GM21619 (cell line): ENCODE measurements around the gene KAT2B.

Source experiments
- ATAC-seq: cut with Tn5 transposase; IDR thresholded peaks from one replicate; pipeline ENCODE4 v1.9.1; 2021; ENCODE audit not compliant: unreplicated experiment

The KAT2B gene

DNA sequence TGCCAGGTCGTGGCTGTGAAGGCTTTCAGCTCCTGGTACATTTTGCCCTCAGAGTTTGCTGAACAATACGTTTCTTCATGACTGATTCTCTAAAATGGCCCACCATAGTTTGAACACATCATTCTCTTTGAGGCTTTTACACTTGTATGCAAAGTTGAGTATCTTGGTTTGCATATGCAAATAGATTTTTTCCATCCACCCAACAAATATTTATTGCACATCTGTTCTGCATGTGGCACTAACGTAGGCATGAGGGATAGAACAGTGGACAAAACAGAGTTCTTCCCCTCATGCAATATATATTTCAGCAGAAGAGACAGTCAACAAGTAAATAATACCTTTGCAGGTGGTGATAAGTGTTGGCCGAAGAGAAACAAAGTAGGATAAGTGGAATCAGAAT lies 55.2 kb downstream of the KAT2B start:
- ATAC-seq: no peak

DNA sequence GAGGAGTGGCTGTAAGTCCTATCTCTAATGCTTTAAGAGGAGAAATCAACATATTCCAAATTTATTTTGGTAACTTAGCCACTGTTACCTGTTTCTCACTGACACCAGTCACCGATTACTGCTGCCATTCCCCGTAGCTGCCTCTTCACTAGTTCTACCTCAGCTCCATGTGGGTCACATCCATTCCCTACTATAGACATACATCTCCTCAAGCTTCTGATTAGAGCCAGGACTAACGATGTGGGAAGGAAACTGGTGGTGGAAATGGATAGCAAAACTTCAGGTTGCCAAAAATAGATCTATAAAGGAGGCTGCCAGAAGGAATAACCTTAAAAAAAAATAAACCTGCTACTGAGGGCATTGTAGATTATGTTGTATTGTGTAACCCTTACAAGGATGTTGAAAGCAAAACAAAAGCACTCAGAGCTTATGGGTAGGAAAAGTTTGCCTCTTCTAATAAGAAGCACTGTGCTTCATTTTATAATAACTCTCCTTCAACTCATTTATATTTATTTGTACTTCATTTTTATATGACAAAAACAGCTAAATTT lies 56.0 kb downstream of the KAT2B start:
- no peak for ATAC-seq

DNA sequence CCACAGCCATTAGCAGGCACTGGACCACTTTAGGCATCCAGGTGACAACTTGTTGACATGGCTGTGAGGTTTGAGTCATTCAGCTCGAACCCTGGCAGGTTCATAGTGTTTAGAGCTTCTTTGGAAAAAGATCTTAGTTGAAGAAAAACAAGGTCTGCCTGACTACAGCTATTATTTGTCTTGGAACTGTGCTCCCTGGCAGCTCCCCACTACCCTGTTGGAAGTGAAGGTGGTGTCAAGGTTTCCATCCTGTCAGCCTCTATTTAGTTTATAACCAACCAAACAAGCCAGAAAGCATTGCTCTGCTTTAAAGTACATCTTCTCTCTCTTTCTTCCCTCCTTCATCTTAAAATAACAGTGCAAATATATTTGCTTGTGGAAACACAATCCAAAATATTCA lies 56.8 kb downstream of the KAT2B start:
- no peak for ATAC-seq

DNA sequence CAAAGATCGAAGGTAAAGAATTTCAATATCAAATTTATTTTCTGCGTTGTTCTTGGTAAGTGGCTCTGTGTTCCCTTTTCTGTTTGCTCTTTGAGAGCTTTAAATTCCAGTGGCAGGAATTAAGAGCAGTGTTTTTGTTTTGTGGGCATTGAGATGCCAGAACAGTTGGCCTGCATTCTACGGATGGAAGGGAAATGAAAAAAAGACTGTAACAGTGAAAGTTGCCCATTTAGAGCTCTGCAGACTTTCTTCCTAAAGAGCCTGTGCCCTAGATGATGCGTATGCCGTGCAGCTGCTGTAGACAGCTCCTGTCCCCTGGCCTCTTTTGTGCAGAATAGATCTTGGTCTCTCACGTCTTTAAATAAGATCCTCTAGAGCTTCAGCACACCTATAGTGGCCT lies 58.8 kb downstream of the KAT2B start:
- no peak for ATAC-seq

DNA sequence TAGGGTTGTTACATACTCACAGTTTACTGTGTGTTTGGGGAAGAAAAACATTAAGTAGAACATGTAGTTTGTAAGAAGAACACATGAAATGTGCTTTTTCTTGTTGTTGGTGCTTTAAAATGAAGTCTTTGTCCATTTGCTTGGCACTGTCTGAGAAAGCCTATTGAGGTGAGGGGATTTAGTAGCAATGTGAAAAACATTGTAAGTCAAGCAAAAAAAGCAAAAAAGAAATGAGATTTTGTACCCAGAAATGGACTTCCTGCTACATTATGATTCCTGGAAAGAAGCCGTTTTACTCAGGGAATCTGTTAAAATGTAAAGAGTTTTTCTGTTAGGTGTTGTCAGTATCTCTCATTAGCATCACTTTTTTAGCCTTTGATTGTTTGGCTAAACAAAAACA lies 59.9 kb downstream of the KAT2B start:
- no peak for ATAC-seq

DNA sequence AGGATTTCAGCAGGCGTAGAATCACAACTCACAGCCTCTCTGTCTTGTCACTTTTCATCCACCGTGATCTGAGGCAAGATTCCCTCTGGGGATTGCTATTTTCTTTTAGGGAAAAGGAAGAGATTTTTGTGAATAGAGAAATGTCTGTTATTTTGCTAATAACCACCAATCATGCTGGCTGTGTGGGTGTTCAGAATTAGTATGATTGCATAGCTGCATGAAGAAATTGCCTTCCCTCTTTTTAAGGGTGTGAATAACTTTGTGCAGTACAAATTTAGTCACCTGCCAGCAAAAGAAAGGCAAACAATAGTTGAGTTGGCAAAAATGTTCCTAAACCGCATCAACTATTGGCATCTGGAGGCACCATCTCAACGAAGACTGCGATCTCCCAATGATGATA lies 60.8 kb downstream of the KAT2B start:
- no peak for ATAC-seq

DNA sequence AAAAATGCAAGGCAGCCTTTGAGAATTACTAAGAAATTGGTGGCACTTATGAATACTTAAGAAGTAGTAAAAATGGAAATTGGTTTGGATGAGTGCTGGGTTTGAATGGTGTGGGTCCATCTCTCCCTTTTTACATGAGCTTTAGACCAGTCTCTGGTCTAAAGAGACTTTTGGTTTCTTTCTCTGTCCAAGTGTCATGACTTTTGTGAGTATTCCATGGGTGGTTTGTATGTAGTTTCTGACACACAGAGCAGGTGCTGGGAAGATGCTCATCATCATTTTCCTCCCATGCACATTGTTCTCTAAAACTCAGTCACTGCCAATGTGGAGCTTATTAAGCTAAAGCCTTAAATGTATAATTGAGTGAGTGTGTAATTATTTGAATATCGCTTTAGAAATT lies 63.5 kb downstream of the KAT2B start:
- peak; percentile 25 for ATAC-seq

DNA sequence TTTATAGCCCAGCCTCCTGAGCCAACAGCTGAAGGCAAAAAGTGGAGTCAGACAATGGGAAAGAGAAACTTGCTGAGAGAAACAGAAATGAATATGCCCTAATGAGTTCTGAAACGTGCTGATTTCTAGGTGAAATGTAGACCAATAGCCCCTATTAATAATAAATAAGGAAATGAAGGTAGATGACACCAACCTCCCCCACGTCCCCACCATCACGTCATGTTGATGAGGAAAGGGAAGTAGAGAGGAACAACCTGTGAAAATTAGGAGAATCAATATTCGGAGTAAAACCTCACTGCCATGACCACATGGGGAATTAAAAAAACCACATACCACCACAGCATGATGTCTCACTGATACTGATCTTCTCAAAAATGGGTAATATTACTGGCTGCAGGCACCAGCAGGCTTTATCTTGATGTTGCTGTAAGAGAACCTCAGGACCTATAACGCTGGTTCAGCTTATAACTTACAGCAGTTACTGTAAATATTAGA lies 64.0 kb downstream of the KAT2B start:
- ATAC-seq: peak; percentile 65

DNA sequence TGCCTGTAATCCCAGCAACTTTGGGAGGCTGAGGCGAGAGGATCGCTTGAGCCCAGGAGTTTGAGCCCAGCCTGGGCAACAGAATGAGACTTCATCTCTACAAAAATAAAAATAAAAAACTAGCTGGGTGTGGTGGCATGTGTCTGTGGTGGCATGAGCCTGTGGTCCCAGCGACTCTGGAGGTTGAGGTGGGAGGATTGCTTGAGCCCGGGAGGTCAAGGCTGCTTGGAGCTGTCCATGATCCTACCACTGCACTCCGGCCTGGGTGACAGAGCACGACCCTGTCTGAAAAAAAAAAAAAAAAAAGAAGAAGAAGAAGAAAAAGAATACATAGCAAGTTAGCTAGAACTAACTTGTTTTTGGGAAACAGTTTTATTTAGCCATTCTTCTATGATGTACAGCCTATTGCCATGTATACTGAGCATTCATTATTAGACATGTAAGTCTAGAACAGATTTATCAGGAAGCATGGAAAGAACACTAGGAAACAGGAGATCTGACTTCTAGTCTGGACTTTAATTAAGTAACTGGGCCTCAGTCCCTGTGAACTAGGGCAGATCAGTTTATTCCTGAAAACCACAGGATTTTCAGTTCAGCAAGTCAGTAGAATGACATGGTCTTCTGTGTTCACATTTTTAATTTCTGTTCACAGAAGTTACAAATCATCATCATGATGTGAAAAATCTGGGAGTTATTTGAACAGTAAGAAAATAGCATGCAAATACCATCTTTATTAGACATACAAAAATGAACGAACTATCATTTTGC lies 65.5 kb downstream of the KAT2B start:
- no peak for ATAC-seq

DNA sequence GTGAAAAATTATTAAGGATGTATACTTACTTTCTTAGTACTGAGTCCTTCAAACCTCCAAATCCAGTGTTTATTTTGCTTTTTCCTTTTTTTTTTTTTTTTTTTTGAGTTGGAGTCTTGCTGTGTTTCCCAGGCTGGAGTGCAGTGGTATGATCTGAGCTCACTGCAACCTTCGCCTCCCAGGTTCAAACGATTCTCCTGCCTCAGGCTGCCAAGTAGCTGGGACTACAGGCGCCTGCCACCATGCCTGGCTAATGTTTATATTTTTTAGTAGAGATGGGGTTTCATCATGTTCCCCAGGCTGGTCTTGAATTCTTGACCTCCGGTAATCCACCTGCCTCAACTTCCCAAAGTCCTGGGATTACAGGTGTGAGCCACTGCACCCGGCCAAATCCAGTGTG lies 67.5 kb downstream of the KAT2B start:
- ATAC-seq: no peak

DNA sequence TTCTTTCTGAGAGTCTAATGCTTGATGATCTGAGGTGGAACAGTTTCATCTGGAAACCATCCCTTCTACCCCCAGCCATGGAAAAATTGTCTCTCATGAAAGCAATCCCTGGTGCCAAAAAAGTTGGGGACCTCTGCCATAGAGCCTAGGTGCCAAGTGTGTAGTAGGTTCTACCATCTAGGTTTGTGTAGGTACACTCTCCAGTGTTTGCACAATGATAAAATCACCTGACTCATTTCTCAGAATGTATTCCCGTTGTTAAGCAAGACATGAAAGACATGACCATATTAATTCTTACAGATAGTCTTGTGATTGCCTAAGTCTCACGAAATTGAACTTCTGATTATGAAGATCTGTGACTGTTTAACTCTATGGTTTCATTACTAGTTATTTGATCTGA lies 68.6 kb downstream of the KAT2B start:
- ATAC-seq: no peak

DNA sequence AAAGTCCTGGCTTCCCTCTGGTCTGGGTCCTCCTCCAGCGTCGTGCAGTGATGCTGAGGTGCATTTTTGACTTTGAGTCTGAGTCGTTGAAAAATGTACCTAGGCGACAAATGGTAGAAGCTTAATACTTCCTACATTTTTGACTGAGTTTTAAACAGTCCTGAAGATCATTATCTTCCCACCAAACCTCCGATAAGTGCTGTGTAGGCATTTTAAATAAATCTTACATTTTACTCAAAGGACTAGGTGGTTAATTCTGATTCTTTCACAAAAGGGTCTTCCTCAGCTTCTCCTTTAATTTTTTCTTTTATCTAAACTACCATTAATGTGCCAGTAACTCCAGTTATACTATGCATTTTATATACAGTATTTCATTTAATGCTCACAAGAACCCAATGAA lies 70.6 kb downstream of the KAT2B start:
- no peak for ATAC-seq

DNA sequence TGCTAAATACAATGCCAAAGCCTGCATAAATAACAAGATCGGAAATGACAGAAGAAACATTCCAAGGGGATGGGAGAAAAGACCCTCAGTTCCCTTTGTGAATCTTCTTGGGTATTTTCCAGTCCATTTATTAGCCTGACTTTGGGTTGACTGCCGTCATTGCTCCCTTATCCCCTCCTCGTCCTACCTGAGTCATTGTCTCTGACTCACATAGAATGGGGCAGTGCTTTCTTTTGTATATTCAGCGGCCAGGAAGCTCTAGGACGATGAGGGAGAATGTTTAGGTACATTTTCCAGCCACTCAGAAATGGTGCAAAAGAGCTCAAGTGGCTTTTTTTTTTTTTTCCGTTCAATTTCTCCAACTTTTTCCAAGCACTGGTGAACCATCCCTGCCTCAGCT lies 71.6 kb downstream of the KAT2B start:
- ATAC-seq: no peak

DNA sequence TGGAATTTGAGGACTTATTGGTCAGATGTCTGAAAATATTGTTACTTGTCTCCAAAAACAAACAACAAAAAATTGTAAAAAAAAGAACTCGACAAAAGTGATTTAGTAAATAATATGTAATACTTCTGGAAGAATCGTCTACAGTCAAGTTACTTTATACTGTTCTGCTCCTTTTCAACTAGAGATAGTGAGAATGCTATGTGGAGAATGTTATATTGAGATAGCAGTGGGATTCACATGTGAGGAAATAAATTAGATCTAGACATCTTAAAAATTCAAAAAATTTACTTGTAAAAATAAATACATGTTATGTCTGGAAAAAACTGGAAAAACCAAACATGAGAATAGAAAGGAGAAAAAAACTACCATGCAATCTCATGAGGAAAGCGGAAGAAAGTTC lies 80.8 kb downstream of the KAT2B start:
- ATAC-seq: no peak

DNA sequence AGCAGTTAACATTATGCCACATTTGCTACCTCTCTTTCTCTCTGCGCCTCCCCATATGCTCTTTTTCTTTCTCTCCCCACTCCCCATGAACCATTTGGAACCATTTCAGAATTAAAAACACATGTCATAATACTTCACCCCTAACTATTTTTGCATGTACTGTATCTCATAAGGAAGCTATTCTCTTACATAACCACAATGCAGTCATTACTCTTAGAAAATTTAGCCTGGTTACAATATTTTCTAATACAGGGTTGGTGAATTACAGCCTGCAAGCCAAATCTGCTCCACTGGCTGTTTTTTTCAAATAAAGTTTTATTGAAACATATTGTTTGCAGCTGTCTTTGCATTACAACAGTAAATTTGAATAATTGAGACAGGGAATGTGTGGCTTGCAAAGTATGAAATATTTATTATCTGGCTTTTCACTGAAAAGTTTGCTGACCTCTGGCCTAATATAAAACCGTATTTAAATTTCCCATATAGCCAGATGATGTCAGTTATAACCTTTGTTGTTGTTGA lies 82.9 kb downstream of the KAT2B start:
- ATAC-seq: no peak

DNA sequence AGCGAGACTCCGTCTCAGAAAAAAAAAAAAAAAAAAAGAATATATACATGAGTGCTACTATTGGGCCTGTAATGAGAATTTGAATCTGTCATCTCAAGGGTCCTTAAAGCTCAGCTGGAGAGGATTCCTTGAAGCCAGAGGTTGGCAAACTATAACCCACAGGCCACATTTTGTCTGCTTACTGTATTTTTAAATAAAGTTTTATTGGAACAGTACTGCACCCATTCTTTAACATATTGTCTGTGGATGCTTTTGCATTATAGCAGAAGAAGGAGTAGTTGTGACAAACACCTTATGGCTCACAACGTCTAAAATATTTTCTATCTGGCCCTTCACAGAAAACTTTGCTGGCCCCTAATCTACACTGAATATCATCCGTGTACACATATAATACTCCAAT lies 85.0 kb downstream of the KAT2B start:
- no peak for ATAC-seq

DNA sequence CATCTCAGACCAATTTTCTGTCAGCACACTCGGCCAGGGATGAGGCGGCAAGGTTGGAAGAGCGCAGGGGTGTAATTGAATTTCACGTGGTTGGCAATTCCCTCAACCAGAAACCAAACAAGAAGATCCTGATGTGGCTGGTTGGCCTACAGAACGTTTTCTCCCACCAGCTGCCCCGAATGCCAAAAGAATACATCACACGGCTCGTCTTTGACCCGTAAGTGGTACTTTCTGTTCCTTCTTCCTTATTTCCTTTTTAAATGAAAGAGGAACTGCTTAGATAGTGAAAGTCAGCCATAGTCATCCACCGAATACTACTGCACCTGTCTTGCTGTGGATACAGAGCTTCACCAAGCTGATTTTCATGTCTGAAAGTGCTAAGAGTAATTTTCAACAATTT lies 85.7 kb downstream of the KAT2B start:
- ATAC-seq: peak; percentile 100

DNA sequence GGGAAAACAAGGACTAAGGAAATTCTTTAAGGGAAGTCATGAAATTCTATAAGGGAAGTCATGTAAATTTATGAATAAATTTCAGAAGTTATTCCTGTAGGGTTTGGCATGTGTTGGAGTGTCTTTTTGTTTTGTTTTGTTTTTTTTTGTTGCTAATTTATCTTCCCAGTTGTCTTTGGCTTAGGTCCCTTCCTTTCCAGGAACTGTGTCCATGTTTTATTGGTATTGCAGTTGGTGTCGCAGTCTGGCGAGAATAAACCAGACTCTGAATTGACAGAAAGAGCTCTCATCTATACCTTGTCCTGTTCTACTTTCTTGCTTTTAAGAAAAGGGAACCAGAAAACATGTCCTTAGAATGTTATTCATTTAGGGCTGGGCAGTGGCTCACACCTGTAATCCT lies 88.1 kb downstream of the KAT2B start:
- ATAC-seq: no peak

DNA sequence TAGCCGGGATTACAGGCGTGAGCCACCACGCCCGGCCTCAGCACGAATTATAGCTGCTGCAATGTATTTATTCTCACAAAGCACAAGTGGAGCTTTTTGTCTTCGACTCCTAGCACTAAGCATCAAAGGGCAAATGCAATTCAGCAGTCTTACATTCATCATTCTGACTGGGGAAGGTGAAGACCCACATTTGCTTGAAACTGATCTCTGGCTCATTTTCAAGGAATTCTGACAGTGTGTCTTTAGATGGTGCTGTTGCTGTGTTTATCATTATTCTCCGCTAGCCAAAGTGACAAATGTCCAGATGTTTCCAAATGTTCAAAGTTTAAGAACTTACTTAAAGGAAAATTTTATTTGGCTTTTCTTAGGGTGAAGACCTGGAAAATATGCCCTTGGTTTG lies 89.9 kb downstream of the KAT2B start:
- no peak for ATAC-seq

DNA sequence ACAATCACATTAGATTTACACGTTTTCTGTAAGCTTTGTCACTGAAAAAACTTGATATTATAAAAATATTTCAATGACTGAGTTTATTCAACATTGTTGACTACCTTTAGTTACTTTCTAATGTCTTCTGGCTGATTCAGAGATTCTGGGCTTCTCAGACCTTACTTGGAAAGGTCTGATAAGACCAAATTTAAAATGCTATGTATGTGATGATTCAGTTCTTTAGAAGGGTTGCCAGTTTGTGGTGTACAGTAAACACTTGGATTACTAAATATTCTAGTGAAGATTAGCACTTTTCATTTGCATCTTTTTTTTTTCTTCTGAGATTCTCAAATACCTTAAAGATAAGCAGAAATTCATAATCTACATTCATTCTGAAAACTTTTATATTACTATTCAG lies 96.0 kb downstream of the KAT2B start:
- ATAC-seq: no peak

DNA sequence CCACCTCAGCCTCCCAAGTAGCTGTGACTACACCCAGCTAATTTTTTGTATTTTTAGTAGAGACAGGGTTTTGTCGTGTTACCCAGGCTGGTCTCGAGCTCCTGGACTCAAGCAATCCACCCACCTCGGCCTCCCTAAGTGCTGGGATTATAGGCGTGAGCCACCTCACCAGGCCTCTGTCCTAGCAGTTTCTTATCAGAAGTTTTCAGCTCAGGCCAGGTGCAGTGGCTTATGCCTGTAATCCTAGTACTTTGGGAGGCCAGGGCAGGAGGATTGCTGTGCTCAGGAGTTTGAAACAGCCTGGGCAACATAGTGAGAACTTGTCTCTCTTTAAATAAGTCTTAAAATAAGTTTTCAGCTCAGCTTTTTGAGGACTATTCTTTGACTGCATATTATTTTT lies 97.4 kb downstream of the KAT2B start:
- ATAC-seq: no peak

DNA sequence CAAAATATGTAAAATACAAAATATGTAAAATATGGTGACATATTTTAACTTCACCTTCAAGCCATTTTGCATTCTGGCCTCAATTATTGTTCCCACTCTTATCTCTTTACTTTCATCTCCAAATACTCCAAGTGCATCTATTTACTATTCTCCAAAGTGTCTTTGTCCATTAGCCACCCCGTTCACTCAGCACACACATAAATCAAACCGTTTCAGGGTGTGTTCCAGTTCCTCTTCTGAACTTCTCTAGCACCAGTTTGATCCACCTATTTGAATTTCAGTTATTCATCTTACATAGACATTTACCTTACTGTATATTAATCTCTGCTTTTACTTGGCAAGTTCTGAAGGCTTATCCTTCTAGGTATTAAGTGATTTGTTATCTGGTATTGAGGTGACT lies 100.6 kb downstream of the KAT2B start:
- ATAC-seq: no peak

DNA sequence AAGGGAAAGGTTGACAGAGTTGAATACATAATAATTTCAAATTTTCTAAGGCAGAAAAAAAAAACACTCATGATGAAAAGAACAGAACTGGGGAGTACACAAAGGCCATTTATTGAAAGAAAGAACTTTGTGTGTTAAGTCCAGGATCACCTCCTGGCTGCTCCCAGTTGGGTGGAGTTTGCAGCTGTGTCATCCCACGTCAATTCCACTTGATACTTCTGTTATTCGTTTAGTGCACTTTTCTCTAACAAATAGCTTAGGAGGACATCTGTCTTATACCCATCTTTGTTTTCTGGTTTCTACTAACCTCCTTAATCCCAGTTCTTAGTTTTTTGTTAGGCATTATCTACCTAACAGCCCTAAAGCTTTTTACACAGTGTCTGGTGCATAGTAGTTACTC lies 101.1 kb downstream of the KAT2B start:
- no peak for ATAC-seq
